ENCODE measurements around the gene RTN1. TPM values are rescaled to one million over a fixed set of nuclear protein-coding genes. Genes with fewer than 3 reads are reported as not detected.

The RTN1 gene
- total RNA-seq, 4 donors from 2014 or later, result 3.0 to 7.5 (median 3.9) TPM

DNA sequence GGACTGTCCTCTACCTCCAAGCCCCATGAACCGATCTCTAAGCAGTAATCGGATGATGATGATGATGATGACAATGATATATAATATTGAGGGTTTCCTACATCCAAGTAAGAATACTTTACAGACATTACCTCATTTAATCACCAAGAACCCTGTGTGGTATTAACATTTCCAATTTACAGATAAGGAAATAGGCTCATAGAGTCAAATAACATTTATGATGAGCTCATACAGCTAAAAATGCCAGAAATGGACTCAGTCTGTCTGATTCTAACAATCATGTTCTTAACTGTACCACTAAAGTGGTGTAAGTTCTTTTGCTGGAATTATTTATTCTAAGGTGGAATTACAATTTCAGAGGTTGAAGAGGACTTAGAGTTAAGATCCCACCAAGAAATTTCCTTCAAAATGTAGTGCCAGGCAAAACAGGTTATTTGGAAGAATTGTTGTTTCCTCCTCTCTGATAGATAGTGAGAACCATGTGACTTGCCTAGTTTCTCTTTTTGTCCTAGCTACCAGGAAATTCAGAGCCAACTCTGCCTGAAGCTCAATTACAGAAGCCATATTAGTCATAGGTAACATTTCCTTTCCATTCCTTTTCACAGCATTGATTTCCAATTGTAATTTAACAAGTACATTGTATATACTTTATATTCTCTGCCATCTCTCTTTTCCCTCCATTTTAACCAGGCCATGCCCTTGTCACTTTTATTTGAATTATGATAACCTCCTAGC, 270.2 kb downstream of the RTN1 start:
- H3K27me3 ChIP-seq, result no peaks in the 10 kb centered on the region
- WGBS, result 85% methylated on average over 2 of the region's 2 CpGs
- no peak for TF ChIP-seq EP300 (IDR thresholded peaks at IDR 0.05)
- no peak for TF ChIP-seq POLR2AphosphoS5 (IDR thresholded peaks at IDR 0.05)
- TF ChIP-seq POLR2A (IDR thresholded peaks at IDR 0.05), result no peak
- no peaks in the 10 kb centered on the region for H3K9me3 ChIP-seq
- H3K27ac ChIP-seq, result no peak overlapping the region
- no peak overlapping the region for H3K4me3 ChIP-seq
- DNase-seq (ENCODE audit: low spot score in 2 of 2), result no peak
- H3K36me3 ChIP-seq, result no peaks in the 10 kb centered on the region
- H3K4me1 ChIP-seq, result no peaks in the 10 kb centered on the region

DNA sequence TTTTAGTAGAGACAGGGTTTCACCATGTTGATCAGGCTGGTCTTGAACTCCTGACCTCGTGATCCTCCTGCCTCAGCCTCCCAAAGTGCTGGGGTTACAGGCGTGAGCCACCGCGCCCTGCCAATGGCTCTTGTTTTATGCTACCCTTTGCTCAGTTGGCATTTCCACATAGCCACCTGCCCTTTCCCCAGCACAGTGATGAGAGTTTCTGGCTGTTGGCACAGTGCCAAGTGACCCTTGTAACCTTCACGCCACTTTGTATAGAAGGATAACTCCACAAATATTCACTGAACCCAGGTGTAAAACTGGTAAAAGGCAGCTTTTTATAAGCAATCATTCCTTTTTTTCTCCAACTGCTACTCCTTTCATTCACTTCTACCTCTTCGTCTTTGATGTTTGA, 275.5 kb downstream of the RTN1 start:
- WGBS, result 86% methylated on average over 6 of the region's 6 CpGs
- TF ChIP-seq EP300 (IDR thresholded peaks at IDR 0.05), result no peak
- TF ChIP-seq POLR2AphosphoS5 (IDR thresholded peaks at IDR 0.05), result no peak
- no peak for TF ChIP-seq POLR2A (IDR thresholded peaks at IDR 0.05)
- TF ChIP-seq, protein P1, sequence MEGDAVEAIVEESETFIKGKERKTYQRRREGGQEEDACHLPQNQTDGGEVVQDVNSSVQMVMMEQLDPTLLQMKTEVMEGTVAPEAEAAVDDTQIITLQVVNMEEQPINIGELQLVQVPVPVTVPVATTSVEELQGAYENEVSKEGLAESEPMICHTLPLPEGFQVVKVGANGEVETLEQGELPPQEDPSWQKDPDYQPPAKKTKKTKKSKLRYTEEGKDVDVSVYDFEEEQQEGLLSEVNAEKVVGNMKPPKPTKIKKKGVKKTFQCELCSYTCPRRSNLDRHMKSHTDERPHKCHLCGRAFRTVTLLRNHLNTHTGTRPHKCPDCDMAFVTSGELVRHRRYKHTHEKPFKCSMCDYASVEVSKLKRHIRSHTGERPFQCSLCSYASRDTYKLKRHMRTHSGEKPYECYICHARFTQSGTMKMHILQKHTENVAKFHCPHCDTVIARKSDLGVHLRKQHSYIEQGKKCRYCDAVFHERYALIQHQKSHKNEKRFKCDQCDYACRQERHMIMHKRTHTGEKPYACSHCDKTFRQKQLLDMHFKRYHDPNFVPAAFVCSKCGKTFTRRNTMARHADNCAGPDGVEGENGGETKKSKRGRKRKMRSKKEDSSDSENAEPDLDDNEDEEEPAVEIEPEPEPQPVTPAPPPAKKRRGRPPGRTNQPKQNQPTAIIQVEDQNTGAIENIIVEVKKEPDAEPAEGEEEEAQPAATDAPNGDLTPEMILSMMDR (IDR thresholded peaks at IDR 0.05), result no peak
- DNase-seq (ENCODE audit: low spot score in 2 of 2), result no peak
- no peaks in the 10 kb centered on the region for H3K36me3 ChIP-seq
- no peak overlapping the region for H3K27ac ChIP-seq
- H3K9me3 ChIP-seq, result no peaks in the 10 kb centered on the region
- no peak overlapping the region for H3K4me3 ChIP-seq
- H3K27me3 ChIP-seq, result no peaks in the 10 kb centered on the region
- no peaks in the 10 kb centered on the region for H3K4me1 ChIP-seq

DNA sequence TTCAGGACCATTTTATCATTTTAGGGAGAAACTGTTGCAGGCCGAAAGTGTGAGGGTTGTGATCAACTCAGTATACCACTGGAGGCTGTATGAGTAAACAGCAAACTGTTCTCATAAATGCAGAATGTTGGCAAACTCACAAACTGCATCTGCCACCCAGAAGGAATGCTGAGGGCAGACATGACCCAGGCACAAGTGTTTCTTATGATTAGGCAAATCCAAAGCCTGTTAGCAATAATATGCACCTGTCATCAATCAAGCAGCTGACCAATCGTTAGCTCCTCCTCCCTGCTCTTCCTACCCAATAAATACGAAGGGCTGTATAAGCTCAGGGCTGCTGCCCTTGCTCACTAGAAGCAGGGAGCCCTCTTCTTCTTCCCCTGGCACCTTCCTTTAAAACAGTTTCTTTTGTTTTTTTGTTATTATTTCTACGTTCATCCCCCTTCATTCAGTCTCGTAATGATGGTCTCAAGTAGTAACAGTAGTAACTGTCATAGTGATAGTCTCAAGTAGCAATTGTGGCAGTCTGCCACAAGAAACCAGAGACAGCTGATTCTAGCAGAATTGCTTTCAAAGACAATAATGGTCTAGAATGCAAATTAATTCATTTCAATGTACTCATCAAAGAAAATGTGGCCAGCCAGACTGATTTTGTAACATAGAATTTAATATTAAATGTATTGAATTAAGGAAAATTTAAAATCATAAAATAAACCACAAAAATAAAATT, 278.8 kb downstream of the RTN1 start:
- H3K27me3 ChIP-seq, result no peaks in the 10 kb centered on the region
- no peaks in the 10 kb centered on the region for H3K36me3 ChIP-seq
- no peak for DNase-seq (ENCODE audit: low spot score in 2 of 2)
- TF ChIP-seq EP300 (IDR thresholded peaks at IDR 0.05) (no peak), POLR2A (IDR thresholded peaks at IDR 0.05) (no peak), POLR2AphosphoS5 (IDR thresholded peaks at IDR 0.05) (no peak)
- TF ChIP-seq, protein P1 (IDR thresholded peaks at IDR 0.05), result no peak
- no peak overlapping the region for H3K4me3 ChIP-seq
- no peak overlapping the region for H3K27ac ChIP-seq
- no peaks in the 10 kb centered on the region for H3K9me3 ChIP-seq
- WGBS, result 90% methylated on average over 5 of the region's 5 CpGs
- H3K4me1 ChIP-seq, result no peaks in the 10 kb centered on the region

DNA sequence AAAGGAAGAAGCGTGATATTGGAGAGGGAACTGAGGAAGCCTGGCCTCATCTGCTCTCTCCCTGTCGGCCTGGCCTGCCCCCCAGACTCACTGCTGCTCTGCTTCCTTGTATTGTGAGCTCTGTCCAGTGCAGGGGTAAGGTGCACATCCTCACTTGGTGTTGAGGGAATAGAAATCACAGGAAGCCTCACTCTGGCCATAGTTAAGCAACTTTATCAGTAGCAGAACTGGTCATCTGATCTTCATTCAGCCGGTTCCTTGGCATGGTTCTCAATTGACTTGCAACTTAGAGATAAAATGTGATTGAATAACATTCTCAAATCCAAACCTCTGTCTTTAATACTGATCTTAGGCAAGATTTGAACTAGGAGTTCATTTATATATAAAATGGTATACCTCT, 282.5 kb downstream of the RTN1 start:
- Histone ChIP-seq H3K9me3 (no peaks in the 10 kb centered on the region), H3K36me3 (no peaks in the 10 kb centered on the region), H3K4me1 (no peaks in the 10 kb centered on the region), H3K27me3 (no peaks in the 10 kb centered on the region), H3K27ac (no peak overlapping the region), H3K4me3 (no peak overlapping the region)
- TF ChIP-seq, protein P1 (IDR thresholded peaks at IDR 0.05), result no peak
- TF ChIP-seq POLR2AphosphoS5 (IDR thresholded peaks at IDR 0.05) (no peak), EP300 (IDR thresholded peaks at IDR 0.05) (no peak), POLR2A (IDR thresholded peaks at IDR 0.05) (no peak)
- 62% methylated on average over 3 of the region's 3 CpGs for WGBS
- DNase-seq (ENCODE audit: low spot score in 2 of 2), result no peak

DNA sequence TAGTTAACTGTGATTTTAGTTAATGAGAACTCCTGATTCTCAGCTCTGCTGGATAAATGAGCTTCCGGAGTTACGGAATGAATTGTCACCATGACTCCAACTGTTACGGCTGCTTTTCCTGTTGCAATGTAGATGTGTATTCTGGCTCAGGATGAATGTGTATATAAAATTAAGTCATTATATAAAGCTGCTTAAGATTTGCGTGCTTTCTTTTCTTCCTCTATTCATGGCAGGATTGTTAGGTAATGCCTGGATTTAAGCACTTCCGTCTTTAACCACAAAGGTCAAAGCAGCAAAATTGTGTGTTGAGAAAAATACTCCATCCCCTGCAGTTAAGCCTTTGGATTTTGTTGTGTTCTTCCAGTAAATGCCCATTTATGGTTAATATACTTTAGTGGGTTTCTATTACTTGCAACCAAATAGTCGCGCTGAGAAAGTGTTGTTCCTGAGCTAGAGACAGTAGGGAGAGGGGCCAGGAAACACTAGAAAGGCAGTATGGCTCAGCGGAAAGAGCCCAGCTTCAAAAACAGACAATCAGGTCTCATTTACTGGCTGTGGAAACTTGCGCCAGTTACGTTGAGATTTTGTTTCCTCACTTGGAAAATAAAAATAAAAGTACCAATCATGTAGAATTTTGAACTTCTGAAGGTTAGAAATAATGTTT, 284.6 kb downstream of the RTN1 start:
- no peak overlapping the region for H3K27ac ChIP-seq
- H3K27me3 ChIP-seq, result no peaks in the 10 kb centered on the region
- no peak overlapping the region for H3K4me3 ChIP-seq
- 73% methylated on average over 10 of the region's 10 CpGs for WGBS
- no peaks in the 10 kb centered on the region for H3K36me3 ChIP-seq
- no peak for DNase-seq (ENCODE audit: low spot score in 2 of 2)
- H3K9me3 ChIP-seq, result no peaks in the 10 kb centered on the region
- no peaks in the 10 kb centered on the region for H3K4me1 ChIP-seq
- TF ChIP-seq EP300 (IDR thresholded peaks at IDR 0.05) (no peak), POLR2A (IDR thresholded peaks at IDR 0.05) (no peak), POLR2AphosphoS5 (IDR thresholded peaks at IDR 0.05) (no peak)
- TF ChIP-seq, protein P1 (IDR thresholded peaks at IDR 0.05), result no peak

Measured in suprapubic skin (tissue), 4 donors.